GM21515 (cell line): Measurements from ENCODE around the gene DTNBP1.

Experiments used
- ATAC-seq: cut with Tn5 transposase; IDR thresholded peaks from one replicate; pipeline ENCODE4 v1.9.1; 2021; ENCODE audit not compliant: unreplicated experiment

Gene DTNBP1

DNA sequence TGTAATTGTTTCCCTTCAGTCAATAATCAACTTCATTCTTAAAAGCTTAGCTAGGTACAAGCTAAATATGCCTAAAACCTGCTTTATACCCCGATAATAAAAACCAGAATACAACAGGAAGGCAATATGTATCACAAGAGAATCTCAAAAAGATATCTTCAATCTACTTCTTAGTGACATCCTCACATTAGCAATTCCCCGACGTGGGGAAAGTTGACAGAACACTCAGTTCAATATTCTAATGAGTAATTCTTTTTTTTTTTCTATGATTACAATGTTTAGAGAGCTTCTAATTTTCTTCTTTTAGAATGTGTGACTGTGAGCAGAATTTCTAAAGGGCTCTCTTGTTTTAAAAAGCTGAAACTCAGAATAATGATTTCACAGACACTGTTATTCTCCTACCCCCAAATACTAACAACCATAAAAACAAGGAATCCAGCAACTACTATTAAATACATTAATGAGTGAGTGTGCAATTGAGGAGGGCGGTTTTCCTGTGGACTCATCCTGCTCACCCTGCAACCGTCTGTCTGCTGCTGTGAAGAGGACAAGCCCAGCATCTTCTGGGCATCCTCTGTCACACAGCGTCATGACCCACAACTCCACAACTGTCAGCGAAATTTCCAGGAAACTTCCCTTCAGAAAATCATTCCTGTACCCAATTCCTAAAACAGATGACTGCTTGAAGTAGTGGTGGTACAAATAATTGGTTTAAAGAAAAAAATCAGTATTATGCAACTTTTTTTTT, 68.1 kb downstream of the DTNBP1 start:
- ATAC-seq = no peak

DNA sequence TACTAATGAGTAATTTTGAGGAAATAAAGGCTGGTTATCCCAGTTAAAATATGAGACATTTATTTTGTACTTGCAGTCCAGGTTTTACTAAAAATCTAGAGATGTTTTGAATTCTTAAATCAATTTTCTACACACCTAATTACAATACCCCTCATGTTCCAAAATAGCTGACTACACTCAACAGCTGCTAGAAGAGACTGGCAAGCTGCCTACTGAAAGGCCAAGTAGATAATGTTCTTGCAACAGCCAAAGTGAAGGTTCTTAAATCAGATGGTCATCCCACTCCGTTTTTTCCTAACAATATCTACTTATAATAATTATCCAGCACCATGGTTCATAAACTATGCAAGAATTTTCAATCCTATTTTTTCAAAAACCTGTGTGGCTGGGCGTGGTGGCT, 69.0 kb downstream of the DTNBP1 start:
- no peak for ATAC-seq

GRCh38 chr6:15592610-15593009, 70.2 kb downstream of the DTNBP1 start:
- ATAC-seq = no peak

- ATAC-seq = no peak
These were observed 73.7 kb downstream of the DTNBP1 start for GRCh38 chr6:15588971-15589634.

DNA sequence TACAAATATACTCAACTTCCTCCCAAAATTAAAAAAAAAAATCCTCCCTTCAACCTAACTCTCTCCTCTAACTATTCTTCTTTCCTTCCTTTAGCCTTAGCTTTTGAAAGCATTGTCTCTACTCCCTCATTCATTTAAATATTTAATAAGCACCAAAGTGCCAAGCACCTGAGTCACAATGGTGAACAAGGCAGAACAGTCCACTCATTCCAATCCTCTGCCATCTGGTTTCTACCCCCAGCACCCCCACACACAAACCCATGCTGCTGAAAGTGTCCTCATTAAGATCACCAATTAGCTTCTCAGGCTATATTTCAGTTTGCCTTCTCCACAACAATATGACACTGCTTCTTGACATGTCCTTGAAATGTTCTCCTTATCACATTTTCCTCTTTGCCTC, 76.3 kb downstream of the DTNBP1 start:
- no peak for ATAC-seq

DNA sequence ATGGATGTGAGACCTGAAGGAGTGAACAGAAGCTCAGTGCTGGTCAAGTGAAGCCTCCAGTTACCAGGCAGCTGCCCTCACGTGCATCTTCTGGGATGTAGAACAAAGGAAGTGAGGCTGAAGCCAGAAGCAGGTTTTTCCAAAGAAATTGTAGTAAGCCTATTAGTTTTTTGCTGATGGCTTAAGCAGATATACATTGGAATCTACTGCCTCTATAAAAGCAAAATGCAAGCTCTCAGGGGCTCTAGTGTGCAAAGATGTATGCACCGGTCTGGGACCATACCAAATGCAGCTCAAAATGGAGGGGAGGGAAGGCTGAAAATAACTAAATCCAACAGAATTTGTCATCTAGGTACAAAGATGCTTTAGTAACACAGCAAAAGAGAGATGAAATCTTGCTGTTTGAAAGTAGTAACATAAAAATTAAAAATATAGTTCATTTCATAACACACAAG, 77.0 kb downstream of the DTNBP1 start:
- no peak for ATAC-seq

- ATAC-seq = no peak
These were observed 80.3 kb downstream of the DTNBP1 start for GRCh38 chr6:15582499-15582898.

DNA sequence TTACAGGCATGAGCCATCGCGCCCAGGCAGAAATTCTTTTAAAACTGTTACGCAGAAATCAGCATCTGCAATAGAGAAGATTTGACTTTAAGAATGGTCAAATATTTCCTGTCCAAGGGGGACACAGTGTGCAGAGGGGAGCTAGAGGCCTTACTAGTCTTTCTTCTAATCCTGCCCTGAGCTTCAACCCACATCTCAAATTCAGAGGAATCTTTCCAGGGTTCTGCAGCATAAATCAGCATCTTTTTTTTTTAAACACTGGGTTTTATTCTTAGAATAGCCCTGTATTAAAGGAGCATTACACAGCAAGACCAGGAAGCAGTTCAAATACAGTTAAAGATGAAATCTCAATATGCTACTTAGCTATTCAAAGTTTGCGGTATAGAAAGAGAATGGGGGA, 81.1 kb downstream of the DTNBP1 start:
- no peak for ATAC-seq

- ATAC-seq = no peak
These were observed 82.5 kb downstream of the DTNBP1 start for GRCh38 chr6:15580326-15580725.

DNA sequence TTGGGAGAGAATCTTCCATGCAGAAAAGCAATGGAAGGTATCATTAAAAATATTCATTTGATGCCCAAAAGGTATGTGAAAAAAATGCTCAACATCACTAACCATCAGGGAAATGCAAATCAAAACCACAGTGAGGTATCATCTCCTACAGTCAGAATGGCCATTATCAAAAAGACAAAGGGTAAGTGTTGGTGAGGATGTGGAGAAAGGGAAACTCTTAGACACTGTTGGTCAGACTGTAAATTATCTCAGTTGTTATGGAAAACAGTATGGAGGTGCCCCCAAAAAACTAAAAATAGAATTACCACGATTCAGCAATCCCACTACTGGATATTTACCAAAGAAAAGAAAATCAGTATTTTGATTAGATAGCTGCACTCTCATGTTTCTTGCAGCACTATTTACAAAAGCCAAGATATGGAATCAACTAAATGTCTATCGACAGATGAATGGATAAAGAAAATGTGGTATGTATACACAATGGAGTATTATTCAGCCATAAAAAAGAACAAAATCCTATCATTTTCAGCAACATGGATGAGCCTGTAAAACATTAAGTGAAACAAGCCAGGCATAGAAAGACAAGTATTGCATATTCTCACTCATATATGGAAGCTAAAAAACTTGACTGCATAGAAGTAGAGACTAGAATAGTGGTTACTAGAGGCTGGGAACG, 84.0 kb downstream of the DTNBP1 start:
- no peak for ATAC-seq

DNA sequence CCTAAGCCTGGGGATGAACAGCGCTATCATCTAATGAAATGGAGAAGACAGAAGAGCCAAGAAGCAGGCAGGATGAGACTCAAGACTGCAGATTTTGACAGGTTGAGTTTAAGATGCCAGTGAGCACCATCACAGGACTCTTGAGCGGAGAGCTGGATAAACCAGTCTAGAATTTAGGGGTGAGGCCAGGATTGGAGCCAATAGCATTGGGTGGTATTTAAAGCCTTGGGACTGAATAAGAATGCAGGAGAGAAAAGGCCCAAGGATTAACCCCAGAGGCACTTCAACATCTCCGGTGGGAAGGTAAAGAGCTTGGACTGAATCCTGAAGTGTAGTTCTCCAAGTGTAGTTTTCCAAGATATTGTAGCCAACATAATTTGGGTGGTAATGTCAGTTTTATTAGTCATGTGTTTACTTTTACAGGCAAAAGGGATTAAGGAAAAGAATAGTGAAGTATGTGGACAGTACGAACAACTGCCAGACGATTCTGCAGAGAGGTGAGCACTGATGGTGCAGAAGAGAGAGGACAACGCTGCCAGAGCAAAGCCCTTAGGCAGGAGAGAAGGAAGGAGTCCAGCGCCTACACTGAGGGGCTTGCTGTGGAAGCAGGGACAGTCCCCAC, 85.2 kb downstream of the DTNBP1 start:
- ATAC-seq = no peak

GRCh38 chr6:15577106-15577505, 85.7 kb downstream of the DTNBP1 start:
- no peak for ATAC-seq

DNA sequence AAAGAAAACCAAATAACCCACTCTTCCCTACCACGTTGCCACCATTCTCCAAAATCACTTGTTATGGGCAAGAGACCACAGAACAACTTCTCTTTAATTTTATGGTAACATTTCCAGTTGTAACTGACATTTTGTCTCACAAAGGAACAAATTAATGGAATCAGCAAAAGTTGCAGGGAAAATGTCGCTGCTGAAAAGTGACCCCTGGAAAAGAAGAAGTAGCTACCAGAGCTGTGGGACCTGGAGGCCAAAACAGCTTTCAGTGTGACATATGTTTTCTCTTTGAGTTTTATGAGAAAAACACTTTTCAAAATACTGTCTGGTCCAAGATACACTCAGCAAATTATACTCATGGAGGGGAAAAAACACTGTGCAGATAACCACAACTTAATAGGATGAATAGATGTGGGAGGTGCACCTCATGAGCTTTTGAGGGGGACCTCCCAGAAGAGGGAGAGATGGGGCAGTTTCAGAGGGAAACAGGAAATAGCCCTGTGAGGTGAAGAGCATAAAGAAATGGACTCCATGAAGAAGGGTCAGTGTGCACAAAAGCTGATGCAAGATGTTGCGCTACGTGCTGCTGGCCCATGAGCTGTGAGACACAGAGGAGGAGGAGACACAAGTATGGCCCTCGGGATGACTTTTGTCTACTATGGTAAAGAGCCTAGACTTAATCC, 87.3 kb downstream of the DTNBP1 start:
- no peak for ATAC-seq

DNA sequence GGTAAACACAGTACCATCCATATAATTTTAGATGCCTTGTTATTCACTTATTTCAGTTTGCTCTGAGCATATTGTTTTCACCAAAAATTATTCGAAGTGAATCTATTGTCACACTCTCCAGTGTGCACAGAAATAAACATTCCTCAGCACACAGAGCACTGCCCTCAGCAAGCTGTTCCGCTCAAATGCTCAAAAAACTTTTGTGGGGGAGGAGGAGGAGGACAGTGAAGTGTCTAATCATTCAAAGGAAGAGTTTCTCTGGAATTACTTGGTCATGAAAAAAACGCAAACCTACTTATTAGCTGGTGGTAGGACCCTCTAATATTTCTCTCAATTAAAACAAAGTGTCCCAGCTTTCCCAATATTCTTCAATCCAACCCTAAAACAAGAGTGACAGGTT, 88.3 kb downstream of the DTNBP1 start:
- no peak for ATAC-seq

DNA sequence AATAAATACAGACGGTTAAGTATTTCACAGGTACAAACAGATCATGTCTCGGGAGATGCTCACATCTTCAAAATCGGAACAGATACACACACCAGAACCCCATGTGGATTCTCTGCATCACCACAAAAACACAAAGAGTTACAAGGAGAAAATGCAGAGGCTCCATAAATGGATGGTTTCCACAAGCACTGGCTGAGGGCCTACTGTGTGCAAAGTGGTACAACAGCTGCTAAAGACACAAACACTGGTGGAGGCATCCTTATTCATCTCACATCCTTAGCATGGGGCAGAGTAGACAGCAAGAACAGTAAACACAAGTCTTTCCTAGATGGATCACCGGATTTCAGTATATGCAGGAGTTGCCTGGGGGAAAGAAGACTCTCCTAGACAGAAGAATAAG, 88.8 kb downstream of the DTNBP1 start:
- no peak for ATAC-seq

GRCh38 chr6:15573384-15573783, 89.4 kb downstream of the DTNBP1 start:
- no peak for ATAC-seq

- no peak for ATAC-seq
These were observed 90.4 kb downstream of the DTNBP1 start for GRCh38 chr6:15572296-15573016.

GRCh38 chr6:15570171-15570570, 92.7 kb downstream of the DTNBP1 start:
- ATAC-seq = no peak

DNA sequence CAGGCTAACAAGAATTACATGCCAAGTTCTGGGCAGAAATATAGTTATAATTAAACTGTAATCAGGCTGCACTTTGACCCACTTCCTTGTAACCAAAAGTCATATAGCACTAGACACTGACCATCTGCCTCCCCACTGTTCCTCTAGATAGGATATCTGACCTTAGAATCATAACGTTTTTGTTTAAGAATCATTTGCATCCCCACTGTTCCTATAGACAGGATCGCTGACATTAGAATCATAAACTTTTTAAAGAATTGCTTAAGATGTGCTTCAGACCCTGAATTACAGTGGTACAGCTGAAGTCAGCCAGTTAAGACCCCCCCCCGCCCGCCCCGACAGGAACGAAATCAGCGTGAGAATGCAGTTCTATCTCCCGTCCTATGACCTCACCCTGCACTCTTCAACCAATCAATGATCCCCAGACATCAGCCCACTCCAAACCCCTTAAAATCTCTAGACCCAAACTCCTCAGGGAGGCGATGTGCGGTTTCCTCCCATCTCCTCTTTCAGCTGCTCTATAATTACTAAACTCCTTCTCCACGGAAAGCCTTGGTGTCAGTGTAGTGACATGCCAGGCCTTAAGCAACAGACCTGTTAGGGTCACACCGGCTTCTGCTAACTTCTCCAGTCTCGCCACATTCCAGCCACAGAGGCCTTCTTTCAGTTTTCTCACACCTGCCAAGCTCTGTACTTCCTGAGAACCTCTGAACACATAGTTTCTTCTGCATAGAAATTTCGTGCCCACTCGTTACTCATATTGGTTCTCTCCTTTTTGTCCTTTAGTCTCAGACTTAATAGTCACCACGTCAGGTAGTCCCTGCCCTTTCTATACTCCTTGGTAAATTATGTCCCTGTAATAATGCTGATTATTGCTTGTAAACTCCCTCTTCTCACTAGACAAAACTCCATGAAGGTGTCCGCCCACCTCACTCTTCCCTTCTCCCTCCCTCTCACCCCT, 93.5 kb downstream of the DTNBP1 start:
- ATAC-seq = no peak
